Skeletal muscle cell (primary cell): ENCODE data around the gene TMOD1.

Experiments used
- DNase-seq: peaks from one replicate; pipeline ENCODE4 v3.0.0-alpha.2; 2010; ENCODE audit warnings: low read depth
- H3K4me3 ChIP-seq: 2 replicates; pipeline ENCODE4 v1.5.1; 2011; ENCODE audit warnings: low read depth, mild to moderate bottlenecking, control low read depth, low read length, moderate library complexity

The TMOD1 gene

GRCh38 chr9:97514531-97514930, 13.1 kb downstream of the TMOD1 start:
- DNase-seq, result no peak
- no peak overlapping the region for H3K4me3 ChIP-seq

- DNase-seq, result no peak
- no peak overlapping the region for H3K4me3 ChIP-seq
These were observed 14.2 kb downstream of the TMOD1 start for GRCh38 chr9:97515662-97516061.

- no peak overlapping the region for H3K4me3 ChIP-seq
- DNase-seq, result no peak
These were observed 14.6 kb downstream of the TMOD1 start for GRCh38 chr9:97516111-97516510.

GRCh38 chr9:97517331-97518089, 16.0 kb downstream of the TMOD1 start:
- H3K4me3 ChIP-seq, result no peak overlapping the region
- DNase-seq, result no peak

GRCh38 chr9:97518166-97518908, 16.9 kb downstream of the TMOD1 start:
- no peak for DNase-seq
- no peak overlapping the region for H3K4me3 ChIP-seq

GRCh38 chr9:97518909-97519307, 17.4 kb downstream of the TMOD1 start:
- no peak overlapping the region for H3K4me3 ChIP-seq
- DNase-seq, result peak; percentile 38

GRCh38 chr9:97519441-97519970, 18.0 kb downstream of the TMOD1 start:
- H3K4me3 ChIP-seq, result no peak overlapping the region
- DNase-seq, result no peak

- H3K4me3 ChIP-seq, result no peak overlapping the region
- DNase-seq, result no peak
These were observed 20.3 kb downstream of the TMOD1 start for GRCh38 chr9:97521576-97522333.

GRCh38 chr9:97524424-97524823, 23.0 kb downstream of the TMOD1 start:
- DNase-seq, result no peak
- no peak overlapping the region for H3K4me3 ChIP-seq

- DNase-seq, result no peak
- H3K4me3 ChIP-seq, result no peak overlapping the region
These were observed 24.0 kb downstream of the TMOD1 start for GRCh38 chr9:97525451-97525850.

- DNase-seq, result no peak
- no peak overlapping the region for H3K4me3 ChIP-seq
These were observed 25.6 kb downstream of the TMOD1 start for GRCh38 chr9:97526895-97527575.

- H3K4me3 ChIP-seq, result no peak overlapping the region
These were observed 26.4 kb downstream of the TMOD1 start for GRCh38 chr9:97527626-97528528.

GRCh38 chr9:97528529-97529230, 27.2 kb downstream of the TMOD1 start:
- DNase-seq, result no peak

More at GRCh38 chr9:97527626-97528528, 26.4 kb downstream of the TMOD1 start:
- no peak for DNase-seq

GRCh38 chr9:97529363-97530076, 28.1 kb downstream of the TMOD1 start:
- DNase-seq, result no peak
- H3K4me3 ChIP-seq, result no peak overlapping the region

More at GRCh38 chr9:97528529-97529230, 27.2 kb downstream of the TMOD1 start:
- no peak overlapping the region for H3K4me3 ChIP-seq

- no peak overlapping the region for H3K4me3 ChIP-seq
- no peak for DNase-seq
These were observed 30.5 kb downstream of the TMOD1 start for GRCh38 chr9:97531888-97532376.

- DNase-seq, result no peak
These were observed 32.7 kb downstream of the TMOD1 start for GRCh38 chr9:97534185-97534584.

GRCh38 chr9:97534961-97535594, 33.6 kb downstream of the TMOD1 start:
- DNase-seq, result no peak
- H3K4me3 ChIP-seq, result no peak overlapping the region

More at GRCh38 chr9:97534185-97534584, 32.7 kb downstream of the TMOD1 start:
- no peak overlapping the region for H3K4me3 ChIP-seq
